ENCODE data around the gene HEPHL1.

The HEPHL1 gene

DNA sequence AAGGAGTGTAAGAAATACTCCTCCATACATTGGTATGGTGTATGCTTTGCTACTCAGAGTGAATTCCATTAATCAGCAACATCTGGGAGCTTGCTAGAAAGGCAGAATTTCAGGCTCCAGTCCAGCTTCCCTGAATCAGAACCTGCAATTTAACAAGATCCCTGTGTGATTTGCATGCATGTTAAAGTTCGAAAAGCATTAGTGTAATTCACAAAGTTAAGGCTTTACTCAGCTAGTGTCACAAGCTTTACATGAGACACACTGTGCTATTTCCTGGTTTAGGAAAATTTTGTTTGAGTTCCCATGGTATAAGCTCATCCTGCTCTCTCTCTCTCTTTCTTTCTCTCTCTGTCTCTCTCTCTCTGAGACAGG lies 37.0 kb upstream of the HEPHL1 start:
- TF ChIP-seq, protein P1, sequence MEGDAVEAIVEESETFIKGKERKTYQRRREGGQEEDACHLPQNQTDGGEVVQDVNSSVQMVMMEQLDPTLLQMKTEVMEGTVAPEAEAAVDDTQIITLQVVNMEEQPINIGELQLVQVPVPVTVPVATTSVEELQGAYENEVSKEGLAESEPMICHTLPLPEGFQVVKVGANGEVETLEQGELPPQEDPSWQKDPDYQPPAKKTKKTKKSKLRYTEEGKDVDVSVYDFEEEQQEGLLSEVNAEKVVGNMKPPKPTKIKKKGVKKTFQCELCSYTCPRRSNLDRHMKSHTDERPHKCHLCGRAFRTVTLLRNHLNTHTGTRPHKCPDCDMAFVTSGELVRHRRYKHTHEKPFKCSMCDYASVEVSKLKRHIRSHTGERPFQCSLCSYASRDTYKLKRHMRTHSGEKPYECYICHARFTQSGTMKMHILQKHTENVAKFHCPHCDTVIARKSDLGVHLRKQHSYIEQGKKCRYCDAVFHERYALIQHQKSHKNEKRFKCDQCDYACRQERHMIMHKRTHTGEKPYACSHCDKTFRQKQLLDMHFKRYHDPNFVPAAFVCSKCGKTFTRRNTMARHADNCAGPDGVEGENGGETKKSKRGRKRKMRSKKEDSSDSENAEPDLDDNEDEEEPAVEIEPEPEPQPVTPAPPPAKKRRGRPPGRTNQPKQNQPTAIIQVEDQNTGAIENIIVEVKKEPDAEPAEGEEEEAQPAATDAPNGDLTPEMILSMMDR (IDR thresholded peaks at IDR 0.05; ENCODE audit: low read depth, low read length, missing control alignments) = no peak
- DNase-seq (ENCODE audit: low read depth) = no peak
- no peak overlapping the region for H3K4me3 ChIP-seq (ENCODE audit: low read depth, low read length)

DNA sequence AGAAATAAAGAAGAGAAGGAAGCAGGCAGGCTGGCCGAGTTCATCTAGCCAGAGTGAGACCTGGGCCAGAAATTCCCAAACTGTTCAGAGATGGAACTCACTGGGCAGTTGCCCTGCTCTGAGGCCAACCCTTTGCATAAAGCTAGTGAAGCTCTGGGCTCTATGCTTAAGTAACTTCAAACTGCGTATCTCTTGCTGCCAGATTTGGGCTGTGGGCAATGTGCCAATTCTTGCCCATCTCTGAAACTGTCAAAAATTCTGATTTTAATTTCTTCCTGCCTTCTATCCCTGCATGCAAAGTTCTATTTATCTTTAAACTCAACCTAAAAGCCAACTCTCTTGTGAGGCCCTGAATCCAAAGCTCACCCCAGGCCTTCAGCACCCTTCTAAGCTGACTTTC lies 36.2 kb upstream of the HEPHL1 start:
- no peak for DNase-seq (ENCODE audit: low read depth)
- TF ChIP-seq, protein P1 (IDR thresholded peaks at IDR 0.05; ENCODE audit: low read depth, low read length, missing control alignments) = no peak
- no peak overlapping the region for H3K4me3 ChIP-seq (ENCODE audit: low read depth, low read length)

DNA sequence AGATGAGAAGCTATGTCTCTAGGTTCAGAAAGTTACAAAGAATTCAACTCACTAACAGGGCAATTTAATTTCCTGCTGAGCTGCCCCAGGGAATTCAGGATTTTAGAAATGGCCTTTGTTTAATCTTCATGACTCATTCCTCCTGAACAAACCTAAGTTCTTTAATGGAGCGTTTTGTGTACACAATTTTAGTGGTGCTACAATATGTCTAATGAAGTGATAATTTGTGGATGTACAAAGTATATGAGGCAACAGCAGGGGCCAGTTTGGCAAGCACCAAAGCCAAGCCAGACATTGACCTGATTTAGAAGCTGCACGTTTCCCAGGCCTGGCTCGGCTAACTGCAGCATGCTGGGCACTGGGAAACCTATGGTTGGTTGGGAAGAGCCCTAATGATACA lies 34.4 kb upstream of the HEPHL1 start:
- TF ChIP-seq, protein P1 (IDR thresholded peaks at IDR 0.05; ENCODE audit: low read depth, low read length, missing control alignments) = no peak
- no peak overlapping the region for H3K4me3 ChIP-seq (ENCODE audit: low read depth, low read length)
- no peak for DNase-seq (ENCODE audit: low read depth)

DNA sequence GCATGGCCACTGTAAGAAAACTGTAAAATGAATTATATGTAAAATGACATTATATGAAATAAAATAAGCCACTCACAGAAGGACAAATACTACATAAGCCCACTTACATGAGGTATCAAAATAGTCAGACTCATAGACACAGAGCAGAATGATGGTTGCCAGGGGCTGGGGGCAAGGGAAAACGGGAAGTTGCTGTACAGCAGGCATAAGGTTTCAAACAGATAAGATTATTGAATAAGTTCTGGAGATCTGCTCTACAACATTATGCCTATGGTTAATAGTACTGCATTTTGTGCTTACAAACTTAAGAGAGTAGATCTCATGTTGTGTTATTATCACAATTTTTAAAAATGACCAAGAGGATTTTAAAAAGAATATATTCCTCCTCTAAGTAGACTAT lies 32.7 kb upstream of the HEPHL1 start:
- TF ChIP-seq, protein P1 (IDR thresholded peaks at IDR 0.05; ENCODE audit: low read depth, low read length, missing control alignments) = no peak
- H3K4me3 ChIP-seq (ENCODE audit: low read depth, low read length) = no peak overlapping the region
- no peak for DNase-seq (ENCODE audit: low read depth)

DNA sequence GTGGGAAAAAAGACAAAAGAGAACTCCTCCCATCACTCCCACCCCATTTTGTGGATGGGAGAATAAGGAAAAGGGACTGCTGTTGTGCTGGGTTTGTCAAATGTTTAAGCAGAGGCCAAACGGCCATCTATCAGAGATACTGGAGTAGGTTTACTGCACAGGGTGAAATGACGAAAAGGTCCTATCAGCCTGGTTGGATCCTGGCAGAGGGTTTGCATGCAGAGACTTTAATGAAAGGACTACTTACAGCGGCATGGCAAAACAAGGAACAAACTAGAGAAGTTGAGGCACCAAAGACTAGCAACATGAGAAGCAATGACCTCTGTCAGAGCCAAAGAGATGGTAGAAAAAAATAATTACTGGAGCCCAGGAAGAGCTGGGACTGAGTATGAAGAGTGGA lies 32.2 kb upstream of the HEPHL1 start:
- TF ChIP-seq, protein P1 (IDR thresholded peaks at IDR 0.05; ENCODE audit: low read depth, low read length, missing control alignments) = no peak
- DNase-seq (ENCODE audit: low read depth) = no peak
- H3K4me3 ChIP-seq (ENCODE audit: low read depth, low read length) = no peak overlapping the region

DNA sequence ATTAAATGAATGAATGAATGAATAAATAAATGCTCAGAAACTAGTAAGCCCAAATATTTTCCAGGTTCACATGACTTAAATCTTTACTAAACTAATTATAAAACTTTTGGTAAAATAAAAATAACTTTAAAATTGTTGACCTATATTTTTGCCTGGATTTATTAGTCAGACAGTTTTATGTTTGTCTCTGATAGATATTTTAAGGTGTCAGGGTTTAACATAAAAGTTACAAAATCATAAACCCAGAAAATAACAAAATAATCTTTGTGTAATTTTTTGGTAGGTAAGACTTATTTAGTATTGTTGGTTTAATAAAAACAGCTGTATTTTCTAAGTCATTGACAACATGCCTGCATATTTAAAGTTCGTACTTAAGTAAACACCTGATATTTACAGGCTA lies 27.4 kb upstream of the HEPHL1 start:
- DNase-seq (ENCODE audit: low read depth) = no peak
- H3K4me3 ChIP-seq (ENCODE audit: low read depth, low read length) = no peak overlapping the region
- TF ChIP-seq, protein P1 (IDR thresholded peaks at IDR 0.05; ENCODE audit: low read depth, low read length, missing control alignments) = no peak

DNA sequence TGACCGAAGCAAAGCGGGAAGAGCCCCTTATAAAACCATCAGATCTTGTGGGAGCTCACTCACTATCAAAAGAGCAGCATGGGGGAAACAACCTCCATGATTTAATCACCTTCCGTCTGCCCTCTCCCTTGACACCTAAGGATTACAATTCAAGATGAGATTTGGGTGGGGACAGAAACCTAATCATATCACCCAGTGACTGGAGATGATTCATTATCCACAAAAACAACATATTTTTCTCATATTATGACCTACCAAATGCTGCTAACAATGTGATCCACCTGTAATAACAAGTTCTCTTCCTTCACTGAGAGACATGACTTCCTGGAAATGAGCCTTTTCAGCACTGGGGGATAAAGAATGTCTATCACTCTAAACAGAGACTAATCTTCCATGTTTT lies 23.4 kb upstream of the HEPHL1 start:
- DNase-seq (ENCODE audit: low read depth) = no peak
- TF ChIP-seq, protein P1 (IDR thresholded peaks at IDR 0.05; ENCODE audit: low read depth, low read length, missing control alignments) = no peak
- H3K4me3 ChIP-seq (ENCODE audit: low read depth, low read length) = no peak overlapping the region
